Stimulated activated naive CD8-positive, alpha-beta T cell treated with anti-CD3 and anti-CD28 coated beads, Interleukin-15, amount 100 ng/mL, for 72 hours (primary cell): ENCODE measurements around the gene RNF150.

ENCODE experiments used
- ATAC-seq: fragments of 150-1000 bp; cut with Tn5 transposase; 2 replicates; pipeline ENCODE4 v1.10.0; 2021; ENCODE audit warnings: mild to moderate bottlenecking, moderate library complexity
- DNase-seq, 2 donors: peaks; one replicate each; pipeline ENCODE4 v3.0.0; 2021 to 2022
- H3K27ac Mint-ChIP-seq, 2 donors: one replicate each; pipeline ENCODE4 v1.8.0; 2022; ENCODE audit warnings: mild to moderate bottlenecking in 2 of 2, mixed read lengths in 2 of 2, moderate library complexity in 2 of 2
- H3K27me3 Mint-ChIP-seq: one replicate; pipeline ENCODE4 v1.8.0; 2022; ENCODE audit warnings: mixed read lengths
- H3K4me1 Mint-ChIP-seq: one replicate; pipeline ENCODE4 v1.8.0; 2022; ENCODE audit warnings: mild to moderate bottlenecking, mixed read lengths
- H3K4me3 Mint-ChIP-seq, 2 donors: one replicate each; pipeline ENCODE4 v1.8.0; 2022; ENCODE audit warnings: mild to moderate bottlenecking in 2 of 2, mixed read lengths in 2 of 2, moderate library complexity in 1 of 2
- H3K9me3 Mint-ChIP-seq, 2 donors: one replicate each; pipeline ENCODE4 v1.8.0; 2022; ENCODE audit warnings: mixed read lengths in 2 of 2

Gene RNF150

DNA sequence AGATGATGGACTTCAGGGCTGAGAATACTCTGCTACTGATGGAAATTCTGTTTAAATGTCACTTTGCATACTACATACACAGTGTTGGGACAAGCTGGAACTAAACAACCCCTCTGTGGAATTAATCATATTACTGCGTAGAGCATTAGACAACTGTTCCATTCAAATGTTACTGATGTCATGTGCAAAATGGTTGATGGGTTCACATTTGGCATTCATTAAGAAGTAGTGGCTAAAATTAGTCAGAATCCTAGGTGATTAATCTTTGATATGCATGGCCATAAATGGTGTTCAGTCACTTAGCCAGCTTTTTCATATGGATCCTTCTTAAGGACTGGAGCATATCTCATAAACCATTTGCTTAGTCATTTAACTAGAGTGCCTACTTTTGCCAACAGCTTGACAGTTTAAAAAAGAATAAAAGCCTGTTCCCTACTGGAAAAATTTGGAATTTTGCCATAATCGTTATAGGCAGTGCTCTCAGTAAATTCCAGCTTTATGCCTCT, 105.2 kb downstream of the RNF150 start:
- no peak overlapping the region for H3K27ac Mint-ChIP-seq
- no peak for DNase-seq

DNA sequence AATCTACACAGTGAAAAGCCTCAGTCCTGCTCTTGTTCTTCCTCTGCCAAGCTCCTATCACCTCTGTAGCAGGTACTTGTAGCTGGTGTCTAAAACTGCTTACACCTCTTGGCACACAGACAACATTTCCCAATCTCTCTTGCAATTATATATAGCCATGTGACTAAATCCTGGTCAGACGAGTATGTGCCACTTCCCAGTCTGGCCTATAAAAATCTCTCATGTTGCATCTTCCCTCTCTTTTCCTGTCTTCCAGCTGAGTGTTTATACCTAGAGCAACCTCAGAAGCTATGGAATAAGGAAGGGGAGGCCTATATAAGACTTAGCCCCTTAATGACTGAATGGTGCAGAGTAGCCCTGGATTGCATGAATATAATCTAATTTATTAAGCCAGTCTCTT, 105.8 kb downstream of the RNF150 start:
- no peak for DNase-seq
- H3K27ac Mint-ChIP-seq: no peak overlapping the region
- H3K27me3 Mint-ChIP-seq: no peaks in the 10 kb centered on the region
- no peak for ATAC-seq
- H3K9me3 Mint-ChIP-seq: no peaks in the 10 kb centered on the region
- no peaks in the 10 kb centered on the region for H3K4me1 Mint-ChIP-seq
- H3K4me3 Mint-ChIP-seq: no peak overlapping the region

More for the DNA sequence above, 105.2 kb downstream of the RNF150 start:
- H3K27me3 Mint-ChIP-seq: no peaks in the 10 kb centered on the region
- no peak overlapping the region for H3K4me3 Mint-ChIP-seq
- H3K9me3 Mint-ChIP-seq: no peaks in the 10 kb centered on the region
- ATAC-seq: no peak
- H3K4me1 Mint-ChIP-seq: no peaks in the 10 kb centered on the region

DNA sequence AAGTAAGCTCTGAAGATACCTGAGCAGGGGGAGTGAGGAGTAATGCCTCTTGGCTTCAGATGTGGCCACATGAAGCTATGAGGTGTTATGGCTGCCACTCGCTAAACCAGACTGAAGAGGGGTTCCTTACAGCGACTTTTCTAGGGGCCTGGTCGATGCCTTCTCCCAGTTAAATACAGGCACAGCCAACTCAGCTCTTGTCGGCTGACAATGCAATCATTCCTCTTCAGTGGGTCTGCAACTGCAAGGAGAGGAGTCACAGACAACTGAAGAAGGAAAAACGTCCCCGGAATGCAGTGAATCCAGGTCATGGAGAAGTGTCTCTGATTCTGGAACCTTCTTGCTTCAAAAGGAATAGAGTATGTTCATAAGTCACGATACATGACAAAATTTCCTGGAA, 106.4 kb downstream of the RNF150 start:
- Mint-ChIP-seq H3K27ac (no peak overlapping the region), H3K4me3 (no peak overlapping the region), H3K27me3 (no peaks in the 10 kb centered on the region), H3K9me3 (no peaks in the 10 kb centered on the region), H3K4me1 (no peaks in the 10 kb centered on the region)
- DNase-seq (no peak), ATAC-seq (no peak)

DNA sequence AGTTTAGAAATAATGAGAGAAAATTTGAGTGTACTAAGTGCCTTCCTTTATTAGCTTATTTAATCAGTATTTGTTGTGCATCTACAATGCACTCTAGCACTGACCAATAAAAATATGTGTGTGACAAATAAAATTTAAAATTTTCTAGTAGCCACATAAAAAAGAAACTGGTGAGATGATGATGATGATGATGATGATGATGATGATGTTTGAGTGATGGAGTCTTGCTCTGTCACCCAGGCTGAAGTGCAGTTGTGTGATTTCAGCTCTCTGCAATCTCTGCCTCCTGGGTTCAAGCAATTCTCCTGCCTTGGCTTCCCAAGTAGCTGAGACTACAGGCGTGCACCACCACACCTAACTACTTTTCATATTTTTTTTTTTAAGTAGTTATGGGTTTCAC, 110.2 kb downstream of the RNF150 start:
- Mint-ChIP-seq H3K4me1 (no peaks in the 10 kb centered on the region), H3K4me3 (no peak overlapping the region), H3K27me3 (no peaks in the 10 kb centered on the region), H3K27ac (no peak overlapping the region), H3K9me3 (no peaks in the 10 kb centered on the region)
- no peak for ATAC-seq
- no peak for DNase-seq

DNA sequence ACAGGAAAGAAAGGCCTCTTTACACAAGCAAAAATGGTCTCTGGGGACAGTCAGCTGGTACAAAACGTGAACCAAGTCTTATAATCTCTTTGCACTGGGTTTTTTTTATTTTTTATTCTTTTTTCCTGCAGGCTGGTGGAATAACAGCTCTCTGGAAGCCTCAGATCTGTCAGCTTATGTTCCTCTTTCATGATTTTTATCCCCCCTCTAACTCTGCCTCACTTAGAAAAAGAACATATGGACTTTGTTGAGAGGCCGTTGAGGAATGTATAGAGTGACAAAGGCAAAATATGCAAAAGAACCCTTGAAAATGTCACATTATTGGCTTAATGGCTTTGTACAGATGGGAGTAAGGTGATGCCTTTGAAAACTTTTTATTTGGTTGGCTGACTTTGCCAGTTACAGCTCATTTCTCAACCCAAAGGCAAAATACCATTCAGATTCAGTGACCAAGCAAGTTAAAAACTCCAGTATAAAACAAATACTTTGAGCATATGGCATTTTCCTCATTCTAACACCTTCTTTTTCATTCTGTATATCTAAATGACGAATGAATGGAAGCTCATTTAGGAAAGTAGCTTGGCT, 111.1 kb downstream of the RNF150 start:
- DNase-seq (no peak), ATAC-seq (no peak)
- no peaks in the 10 kb centered on the region for H3K9me3 Mint-ChIP-seq

DNA sequence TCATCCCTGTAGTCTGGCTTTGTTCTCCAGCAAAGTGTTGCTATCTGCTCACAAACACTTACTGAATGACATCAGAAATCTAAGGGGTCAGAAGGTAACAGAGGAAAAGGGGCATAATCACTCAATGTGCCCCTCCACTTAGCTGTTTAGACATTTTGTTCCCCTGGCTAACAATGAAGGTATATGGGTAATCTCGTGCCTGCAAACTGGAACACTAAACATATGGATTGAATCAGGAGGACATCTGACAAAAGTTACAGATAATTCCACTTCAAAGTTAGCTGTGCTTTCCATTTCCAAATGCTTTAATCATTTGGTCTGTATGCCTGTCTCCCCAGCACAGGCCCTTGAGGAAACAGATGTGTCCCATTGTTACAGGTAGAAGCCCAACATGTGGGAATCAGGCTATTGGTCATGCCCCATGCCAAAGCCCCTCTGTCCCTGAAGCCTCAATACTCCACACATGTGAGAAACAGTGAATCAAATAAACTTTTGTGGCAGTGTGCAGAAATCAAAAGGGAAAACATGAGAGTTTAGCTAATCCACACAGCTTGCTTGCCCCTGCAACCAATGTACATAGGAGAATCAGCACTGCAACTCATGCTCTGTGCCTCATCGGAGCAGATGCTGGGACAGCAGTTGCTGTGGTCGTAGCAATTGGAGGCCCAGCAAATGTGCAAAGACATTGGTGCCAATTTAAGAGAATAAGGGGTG, 111.7 kb downstream of the RNF150 start:
- DNase-seq: no peak
- ATAC-seq: no peak
- no peak overlapping the region for H3K27ac Mint-ChIP-seq
- H3K9me3 Mint-ChIP-seq: no peaks in the 10 kb centered on the region
- no peak overlapping the region for H3K4me3 Mint-ChIP-seq
- no peaks in the 10 kb centered on the region for H3K4me1 Mint-ChIP-seq
- no peaks in the 10 kb centered on the region for H3K27me3 Mint-ChIP-seq

More for the DNA sequence above, 111.1 kb downstream of the RNF150 start:
- Mint-ChIP-seq H3K27me3 (no peaks in the 10 kb centered on the region), H3K27ac (no peak overlapping the region), H3K4me1 (no peaks in the 10 kb centered on the region), H3K4me3 (no peak overlapping the region)

DNA sequence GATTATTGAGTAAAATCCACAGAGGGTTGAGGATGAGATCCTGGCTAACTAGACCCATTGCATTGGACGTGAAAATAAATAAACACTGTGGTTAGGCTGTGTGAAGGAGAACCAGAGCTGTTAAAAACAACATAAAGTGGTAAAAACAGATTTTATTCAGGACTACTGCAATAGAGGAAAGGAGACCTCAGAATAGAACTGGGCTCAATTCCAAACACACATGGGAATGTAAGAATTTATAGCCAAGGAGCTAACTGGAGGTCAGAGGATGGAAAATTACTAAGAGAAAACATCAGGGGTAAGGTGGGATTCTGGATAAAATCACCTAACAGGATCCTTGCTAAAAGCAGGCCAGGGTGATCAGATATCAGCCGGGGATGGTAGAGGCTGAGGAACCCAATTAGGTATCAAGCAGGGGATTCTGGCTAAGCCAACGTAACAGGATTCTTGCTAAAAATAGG, 112.4 kb downstream of the RNF150 start:
- DNase-seq: no peak
- Mint-ChIP-seq H3K27me3 (no peaks in the 10 kb centered on the region), H3K27ac (no peak overlapping the region), H3K4me3 (no peak overlapping the region), H3K4me1 (no peaks in the 10 kb centered on the region), H3K9me3 (no peaks in the 10 kb centered on the region)
- ATAC-seq: no peak

DNA sequence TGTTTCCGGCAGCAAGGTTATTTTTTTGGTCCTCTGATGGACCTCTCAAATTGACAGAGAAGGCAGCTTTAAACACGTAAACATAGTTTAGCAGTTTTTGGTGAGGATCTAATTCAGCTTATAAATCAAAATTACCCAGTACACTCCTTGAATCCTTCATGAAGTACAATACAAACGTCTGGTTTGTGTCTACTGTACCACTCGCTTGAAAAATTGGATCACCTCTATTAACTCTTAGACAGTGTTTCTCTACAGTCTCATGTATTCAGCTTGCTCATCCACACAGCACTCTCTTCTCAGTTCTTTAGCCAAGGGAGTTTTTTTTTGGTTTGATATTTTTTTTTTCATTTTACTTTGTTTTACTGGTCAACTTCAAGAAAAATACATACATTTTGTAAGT, 113.5 kb downstream of the RNF150 start:
- H3K27me3 Mint-ChIP-seq: no peaks in the 10 kb centered on the region
- no peaks in the 10 kb centered on the region for H3K9me3 Mint-ChIP-seq
- no peaks in the 10 kb centered on the region for H3K4me1 Mint-ChIP-seq
- DNase-seq: no peak
- no peak overlapping the region for H3K4me3 Mint-ChIP-seq
- no peak overlapping the region for H3K27ac Mint-ChIP-seq
- ATAC-seq: no peak

DNA sequence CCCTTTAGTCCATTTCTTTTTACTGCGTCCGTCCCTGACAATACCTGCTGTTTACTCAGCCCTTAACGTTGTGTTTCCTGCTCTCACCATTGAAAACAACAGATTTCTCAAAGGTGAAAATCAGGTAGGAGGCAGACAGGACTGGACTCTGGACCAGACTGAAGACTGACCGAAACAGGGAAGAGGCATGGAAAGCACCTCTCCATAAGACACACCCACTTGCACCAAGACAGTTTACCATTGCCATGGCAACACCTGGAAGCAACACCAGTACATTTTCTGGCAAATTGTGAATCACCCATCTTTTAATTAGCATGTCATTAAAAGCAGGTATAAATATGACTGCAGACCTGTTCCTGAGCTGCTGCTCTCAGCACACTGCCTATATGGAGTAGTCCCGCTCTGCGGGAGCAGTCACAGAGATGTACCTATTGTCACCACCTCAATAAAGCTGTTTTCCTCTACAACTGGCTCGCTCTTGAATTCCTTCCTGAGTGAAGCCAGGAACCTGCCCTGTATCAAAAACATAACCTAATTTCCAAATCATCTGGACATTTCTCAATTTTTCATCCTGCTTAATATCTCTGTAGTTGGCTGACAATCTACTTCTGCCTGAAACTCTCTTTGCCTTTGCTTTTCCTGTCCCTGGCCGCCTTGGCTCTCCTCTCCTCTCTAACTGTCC, 117.0 kb downstream of the RNF150 start:
- no peaks in the 10 kb centered on the region for H3K27me3 Mint-ChIP-seq
- H3K27ac Mint-ChIP-seq: no peak overlapping the region
- DNase-seq: no peak
- H3K4me1 Mint-ChIP-seq: no peaks in the 10 kb centered on the region
- H3K9me3 Mint-ChIP-seq: no peaks in the 10 kb centered on the region
- ATAC-seq: no peak
- H3K4me3 Mint-ChIP-seq: no peak overlapping the region

DNA sequence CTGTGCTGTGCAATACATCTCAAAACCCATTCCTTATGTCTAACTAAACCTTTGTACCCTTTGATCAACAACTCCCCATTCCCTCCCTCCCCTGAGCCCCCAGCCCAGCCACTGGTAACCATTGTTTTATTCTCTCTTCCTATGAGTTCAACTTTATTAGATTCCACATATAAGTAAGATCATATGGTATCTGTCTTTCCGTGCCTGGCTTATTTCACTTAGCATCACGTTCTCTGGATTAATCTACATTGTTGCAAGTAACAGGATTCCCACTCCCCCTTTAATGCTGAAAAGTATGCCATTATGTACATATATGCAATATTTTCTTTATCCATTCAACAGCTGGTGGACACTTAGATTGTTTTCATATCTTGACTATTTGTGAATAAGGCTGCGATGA, 119.4 kb downstream of the RNF150 start:
- Mint-ChIP-seq H3K4me3 (no peak overlapping the region), H3K4me1 (no peaks in the 10 kb centered on the region), H3K27ac (no peak overlapping the region), H3K27me3 (no peaks in the 10 kb centered on the region), H3K9me3 (no peaks in the 10 kb centered on the region)
- ATAC-seq (no peak), DNase-seq (no peak)

DNA sequence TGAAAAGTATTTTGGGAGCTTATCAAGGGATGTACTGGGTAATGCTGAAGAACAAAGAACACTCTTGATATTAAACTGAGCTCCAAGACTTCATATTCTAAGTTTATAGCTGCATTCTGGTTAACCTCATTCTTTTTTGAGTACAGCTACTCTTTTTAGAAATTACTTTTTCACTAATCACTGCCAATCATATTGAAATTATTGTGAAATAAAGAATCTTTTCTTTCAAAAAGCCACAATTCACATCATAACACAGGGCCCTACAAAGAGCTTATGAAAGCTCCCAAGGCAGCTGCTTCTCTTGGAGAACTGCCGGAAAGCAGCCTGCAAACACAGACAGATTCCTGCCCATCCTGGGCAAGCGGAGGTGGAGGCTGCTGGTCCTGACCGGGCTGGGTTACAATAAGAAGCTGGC, 121.4 kb downstream of the RNF150 start:
- no peak for ATAC-seq
- H3K27me3 Mint-ChIP-seq: no peaks in the 10 kb centered on the region

DNA sequence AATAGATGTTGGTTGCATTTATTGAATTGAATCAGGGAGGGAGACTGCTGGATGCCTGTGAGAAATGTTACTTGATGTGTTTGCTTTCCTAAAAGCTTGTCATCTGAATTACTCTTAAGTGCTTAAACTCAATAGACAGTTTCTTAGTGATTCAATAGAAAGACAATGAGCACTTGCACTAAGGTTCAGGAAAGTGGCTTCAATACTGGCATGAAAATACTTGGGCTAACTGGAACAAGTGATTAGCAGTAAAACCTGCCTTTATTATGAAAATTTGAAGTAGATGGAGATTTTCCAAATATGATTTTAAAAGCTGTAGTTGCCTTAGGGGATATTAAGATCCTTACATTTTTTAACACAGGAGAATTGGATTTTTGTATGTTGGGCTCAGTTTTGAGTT, 123.3 kb downstream of the RNF150 start:
- ATAC-seq (no peak), DNase-seq (no peak)
- Mint-ChIP-seq H3K9me3 (peaks cover 0 to 4% of the 10 kb centered on the region in 2 donors), H3K4me1 (no peaks in the 10 kb centered on the region), H3K4me3 (no peak overlapping the region), H3K27me3 (no peaks in the 10 kb centered on the region), H3K27ac (no peak overlapping the region)

More for the DNA sequence above, 121.4 kb downstream of the RNF150 start:
- Mint-ChIP-seq H3K4me3 (no peak overlapping the region), H3K9me3 (no peaks in the 10 kb centered on the region), H3K27ac (no peak overlapping the region), H3K4me1 (no peaks in the 10 kb centered on the region)
- no peak for DNase-seq

DNA sequence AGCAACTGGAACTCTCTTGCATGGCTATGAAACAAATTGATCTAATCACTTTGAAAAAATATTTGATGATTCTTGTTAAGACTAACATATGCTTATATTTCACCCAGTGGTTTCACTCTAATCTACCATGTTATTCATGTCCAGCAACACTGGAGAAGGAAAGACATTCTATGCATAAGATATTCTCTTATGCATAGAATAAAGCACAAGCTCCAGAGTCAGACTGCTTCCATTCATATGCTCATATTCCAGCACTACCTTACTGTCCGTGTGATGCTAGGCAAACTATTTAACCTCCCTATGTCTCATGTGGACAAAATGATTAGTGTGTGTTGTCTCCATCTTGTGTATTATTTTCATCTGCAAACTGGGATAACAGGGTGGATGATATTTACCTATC, 124.1 kb downstream of the RNF150 start:
- peaks cover 0 to 6% of the 10 kb centered on the region in 2 donors for H3K9me3 Mint-ChIP-seq
- no peaks in the 10 kb centered on the region for H3K27me3 Mint-ChIP-seq
- ATAC-seq (no peak), DNase-seq (no peak)
- no peaks in the 10 kb centered on the region for H3K4me1 Mint-ChIP-seq
- no peak overlapping the region for H3K27ac Mint-ChIP-seq
- no peak overlapping the region for H3K4me3 Mint-ChIP-seq

DNA sequence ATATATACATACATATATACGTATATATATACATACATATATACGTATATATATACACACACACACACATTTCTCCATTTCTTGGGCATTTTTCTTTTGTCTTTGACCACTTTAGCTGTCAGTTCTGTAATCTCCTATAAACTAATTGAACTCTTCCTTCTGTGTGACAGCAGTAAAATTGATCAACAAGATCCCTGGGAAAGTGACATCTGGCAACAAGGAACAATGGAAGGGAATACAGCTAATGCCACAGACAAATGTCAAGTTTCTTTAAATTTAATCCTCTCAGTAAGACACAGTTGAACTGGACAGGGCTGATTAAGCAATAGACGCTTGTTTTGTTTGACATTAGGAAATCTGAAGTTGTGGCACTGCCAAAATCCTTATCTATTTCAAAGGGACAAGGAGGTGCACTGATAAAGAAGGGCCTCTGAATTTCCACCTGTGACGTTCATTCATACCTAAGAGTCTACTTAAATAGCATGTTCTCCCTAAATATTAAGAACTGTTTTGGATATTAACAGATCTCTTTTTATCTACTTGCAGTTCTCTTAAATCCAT, 126.9 kb downstream of the RNF150 start:
- Mint-ChIP-seq H3K9me3 (peaks cover 0 to 6% of the 10 kb centered on the region in 2 donors), H3K27ac (no peak overlapping the region), H3K4me1 (no peaks in the 10 kb centered on the region), H3K4me3 (no peak overlapping the region), H3K27me3 (no peaks in the 10 kb centered on the region)
- no peak for DNase-seq
- ATAC-seq: no peak

DNA sequence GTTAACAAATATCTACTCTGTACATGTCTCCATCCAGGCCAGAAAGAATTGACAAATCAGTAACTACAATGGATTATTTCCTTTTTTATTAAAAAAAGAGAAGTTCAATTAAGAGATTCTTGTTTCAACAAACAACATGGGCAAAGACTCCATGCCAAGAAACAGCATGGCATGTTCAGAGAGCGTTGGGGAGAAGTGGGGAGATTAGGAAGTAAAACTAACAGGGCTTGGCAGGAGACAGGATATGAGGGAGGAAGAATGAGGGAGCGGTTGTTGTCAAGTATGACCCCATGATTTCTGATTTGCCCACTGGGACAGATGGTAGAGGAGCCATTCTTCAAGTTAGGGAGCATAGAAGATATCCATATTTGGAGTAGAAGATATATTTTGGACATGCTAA, 128.4 kb downstream of the RNF150 start:
- DNase-seq (no peak), ATAC-seq (no peak)
- no peaks in the 10 kb centered on the region for H3K4me1 Mint-ChIP-seq
- H3K27me3 Mint-ChIP-seq: no peaks in the 10 kb centered on the region
- H3K27ac Mint-ChIP-seq: no peak overlapping the region
- no peak overlapping the region for H3K4me3 Mint-ChIP-seq
- H3K9me3 Mint-ChIP-seq: peaks cover 0 to 6% of the 10 kb centered on the region in 2 donors

DNA sequence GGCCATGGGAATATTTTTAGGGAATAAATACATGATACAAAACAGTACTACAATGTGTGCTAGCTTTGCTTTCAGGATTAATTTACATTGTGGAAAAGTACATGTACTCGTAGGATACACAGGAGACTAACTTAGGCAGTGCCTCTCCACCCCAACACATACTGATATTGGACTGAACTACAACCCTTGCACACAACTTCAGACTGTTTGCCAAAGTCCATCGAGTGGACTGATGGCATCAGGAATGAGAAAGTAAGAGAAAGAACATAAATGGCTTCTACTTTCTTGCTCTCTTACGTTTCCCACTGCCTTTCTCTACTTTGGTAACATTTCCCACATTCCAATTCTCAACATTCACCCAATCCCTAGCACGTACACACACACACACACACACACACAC, 130.1 kb downstream of the RNF150 start:
- no peaks in the 10 kb centered on the region for H3K27me3 Mint-ChIP-seq
- no peak for DNase-seq
- no peak for ATAC-seq
- H3K27ac Mint-ChIP-seq: no peak overlapping the region
- H3K4me1 Mint-ChIP-seq: no peaks in the 10 kb centered on the region
- peaks cover 0 to 6% of the 10 kb centered on the region in 2 donors for H3K9me3 Mint-ChIP-seq
- no peak overlapping the region for H3K4me3 Mint-ChIP-seq
